GM20000 (cell line): Measurements from ENCODE around the gene DACH1.

Source experiments
- DNase-seq: peaks from one replicate; pipeline ENCODE4 v3.0.0; 2012; ENCODE audit warnings: low spot score
- TF ChIP-seq, protein P1 (sequence below): IDR thresholded peaks from 2 replicates; pipeline ENCODE4 v1.5.1; 2012; ENCODE audit warnings: mild to moderate bottlenecking, control low read depth; ENCODE audit errors: extremely low read depth, missing control alignments

Gene DACH1

DNA sequence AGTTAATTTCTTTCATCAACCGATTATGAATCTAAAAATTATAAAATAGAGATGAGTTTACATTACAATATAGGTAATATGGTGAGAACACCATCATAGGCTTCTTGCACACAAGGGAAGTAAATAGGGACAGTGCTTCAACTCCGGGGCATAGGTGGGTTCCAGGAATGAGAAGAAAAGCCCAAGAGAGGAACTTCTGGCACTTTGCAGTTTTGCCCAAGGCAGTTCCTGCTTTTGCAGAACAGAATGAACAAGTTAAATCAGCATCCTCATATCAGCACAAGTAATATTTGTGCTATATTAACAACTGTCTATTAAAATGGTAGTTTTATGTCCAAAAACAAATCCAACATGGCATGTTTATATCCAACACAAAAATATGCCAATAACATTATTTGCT, 60.1 kb downstream of the DACH1 start:
- TF ChIP-seq, protein P1, sequence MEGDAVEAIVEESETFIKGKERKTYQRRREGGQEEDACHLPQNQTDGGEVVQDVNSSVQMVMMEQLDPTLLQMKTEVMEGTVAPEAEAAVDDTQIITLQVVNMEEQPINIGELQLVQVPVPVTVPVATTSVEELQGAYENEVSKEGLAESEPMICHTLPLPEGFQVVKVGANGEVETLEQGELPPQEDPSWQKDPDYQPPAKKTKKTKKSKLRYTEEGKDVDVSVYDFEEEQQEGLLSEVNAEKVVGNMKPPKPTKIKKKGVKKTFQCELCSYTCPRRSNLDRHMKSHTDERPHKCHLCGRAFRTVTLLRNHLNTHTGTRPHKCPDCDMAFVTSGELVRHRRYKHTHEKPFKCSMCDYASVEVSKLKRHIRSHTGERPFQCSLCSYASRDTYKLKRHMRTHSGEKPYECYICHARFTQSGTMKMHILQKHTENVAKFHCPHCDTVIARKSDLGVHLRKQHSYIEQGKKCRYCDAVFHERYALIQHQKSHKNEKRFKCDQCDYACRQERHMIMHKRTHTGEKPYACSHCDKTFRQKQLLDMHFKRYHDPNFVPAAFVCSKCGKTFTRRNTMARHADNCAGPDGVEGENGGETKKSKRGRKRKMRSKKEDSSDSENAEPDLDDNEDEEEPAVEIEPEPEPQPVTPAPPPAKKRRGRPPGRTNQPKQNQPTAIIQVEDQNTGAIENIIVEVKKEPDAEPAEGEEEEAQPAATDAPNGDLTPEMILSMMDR = no peak
- no peak for DNase-seq

DNA sequence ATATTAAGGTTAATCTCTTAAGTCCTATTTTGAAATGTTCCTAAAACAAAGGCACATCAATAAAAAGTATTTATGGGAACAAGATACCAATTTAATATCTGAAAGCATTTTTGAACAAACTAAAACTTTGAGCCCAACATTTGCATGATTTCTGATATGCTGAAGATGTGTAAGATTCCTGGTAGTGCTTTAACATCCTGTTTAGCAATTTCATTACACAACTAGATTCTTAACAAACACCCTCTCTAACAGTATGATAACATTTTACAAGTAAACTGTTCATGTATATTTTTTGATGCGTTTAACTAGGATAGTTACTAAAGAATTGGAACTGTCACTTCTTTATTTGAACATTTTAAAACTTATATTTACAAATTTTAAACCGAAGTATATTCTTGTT, 63.9 kb downstream of the DACH1 start:
- TF ChIP-seq, protein P1 = no peak
- DNase-seq = no peak

DNA sequence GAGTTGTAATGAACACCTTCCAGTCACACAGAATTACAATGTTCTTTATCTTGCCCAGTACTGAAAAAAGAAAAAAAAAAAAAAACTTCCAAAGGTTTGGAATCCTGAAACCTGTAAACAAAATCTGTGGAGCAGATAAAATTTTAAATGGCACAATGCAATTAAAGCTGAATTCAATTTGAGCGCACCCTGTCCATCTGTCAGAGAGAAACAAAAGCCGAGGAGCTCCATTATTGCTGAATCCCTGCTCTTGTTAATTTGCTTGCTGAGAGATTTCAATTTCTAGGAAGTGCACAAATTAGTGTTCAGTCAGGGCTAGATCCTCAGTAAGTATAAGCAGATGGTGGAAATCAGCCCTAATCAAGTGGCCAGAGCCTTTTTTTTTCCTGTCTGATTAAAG, 65.2 kb downstream of the DACH1 start:
- TF ChIP-seq, protein P1 = no peak
- no peak for DNase-seq

DNA sequence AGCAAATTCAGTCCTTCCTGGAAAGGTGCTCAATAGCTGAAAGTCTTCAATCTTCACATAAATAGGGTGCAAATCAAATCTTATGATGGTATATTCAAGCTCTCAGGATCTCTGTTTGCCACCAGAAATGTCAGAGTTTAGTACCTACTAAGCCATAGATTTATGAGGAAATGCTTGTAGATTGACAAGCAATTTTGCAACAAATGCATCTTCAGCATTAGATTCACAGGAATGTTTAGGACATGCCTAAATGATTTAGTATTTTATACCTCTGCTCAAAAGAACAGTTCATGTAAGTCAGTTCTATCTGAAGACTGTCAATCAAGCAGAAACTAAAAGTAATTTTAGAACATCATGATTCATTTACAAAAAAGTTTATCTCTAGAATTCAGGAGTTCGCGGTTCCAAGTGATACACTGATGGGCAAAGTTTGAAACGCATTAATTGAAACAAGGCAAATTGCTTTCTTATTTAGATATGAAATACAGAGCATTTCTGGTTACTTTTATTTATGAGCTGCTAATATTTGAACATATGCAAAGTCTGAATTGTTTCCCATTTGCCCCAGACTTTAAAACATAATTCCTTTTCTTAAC, 65.7 kb downstream of the DACH1 start:
- DNase-seq = no peak
- TF ChIP-seq, protein P1 = no peak

DNA sequence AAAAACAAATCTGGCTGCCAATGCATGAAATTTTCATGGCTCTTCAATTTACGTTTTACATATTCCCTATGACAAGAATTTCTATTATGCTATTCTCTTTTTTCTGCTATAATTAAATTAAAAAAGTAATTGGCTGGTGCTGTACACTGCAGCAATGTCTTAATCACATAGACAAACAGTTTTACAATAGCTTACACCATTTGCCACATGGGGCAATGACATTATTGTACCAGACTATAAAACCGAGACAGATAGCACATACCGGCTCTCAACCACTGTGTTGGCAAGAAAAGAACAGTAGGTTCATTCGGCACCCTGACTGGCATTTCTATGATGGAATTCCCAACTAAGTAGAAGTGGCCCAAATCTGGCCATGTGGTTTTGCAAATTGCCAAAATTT, 67.7 kb downstream of the DACH1 start:
- no peak for DNase-seq
- TF ChIP-seq, protein P1 = no peak

DNA sequence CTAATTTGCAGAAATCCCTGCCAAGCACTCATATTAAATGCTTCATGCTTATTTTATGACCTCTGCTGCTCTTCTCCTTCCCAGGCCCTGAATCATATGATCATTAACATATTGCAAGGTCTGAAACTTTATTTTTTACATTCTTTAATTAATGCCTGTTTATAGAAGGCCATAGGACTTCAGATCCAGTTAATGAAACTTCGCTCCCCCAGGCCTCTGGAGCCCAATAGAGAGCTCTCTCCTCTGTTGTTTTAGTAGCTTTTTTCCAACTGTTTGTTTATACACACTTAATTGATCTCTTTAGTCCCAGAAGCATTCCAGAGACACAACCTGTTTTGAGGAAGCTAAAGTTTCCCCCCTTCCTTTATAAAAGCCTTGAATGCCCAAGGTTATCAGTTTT, 68.3 kb downstream of the DACH1 start:
- no peak for DNase-seq
- TF ChIP-seq, protein P1 = no peak

DNA sequence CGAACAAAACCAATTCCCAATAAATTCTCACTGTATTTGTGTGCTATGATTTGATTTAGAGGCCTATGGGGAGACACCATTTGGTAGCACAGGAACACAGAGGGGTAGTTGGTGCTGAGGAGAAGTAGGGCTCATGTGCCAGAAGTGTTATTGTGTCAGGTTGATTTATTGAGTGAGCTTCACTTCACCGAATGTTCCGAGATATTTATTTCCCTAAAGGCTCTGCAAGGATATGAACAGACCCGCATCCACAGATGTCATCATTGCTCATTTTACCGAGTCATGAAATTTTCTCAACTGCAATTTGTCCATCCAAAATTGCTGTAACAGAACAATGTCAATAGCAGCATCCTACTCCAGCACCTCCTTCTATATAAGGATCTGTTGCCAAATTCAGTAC, 69.5 kb downstream of the DACH1 start:
- TF ChIP-seq, protein P1 = no peak
- no peak for DNase-seq
